WI38 (cell line): ENCODE data around the gene ZCCHC2.

ENCODE experiments used
- H3K4me3 ChIP-seq: 2 replicates; pipeline ENCODE4 v1.5.1; 2011; ENCODE audit warnings: low read depth, mild to moderate bottlenecking, control low read depth, low read length
- CTCF ChIP-seq: IDR thresholded peaks from 2 replicates; pipeline ENCODE4 v1.5.1; 2012; ENCODE audit warnings: low read depth, mild to moderate bottlenecking, control low read depth, low read length

ZCCHC2 gene

GRCh38 chr18:62521593-62521992 is 1.2 kb upstream of the ZCCHC2 start:
- peak overlapping the region; percentile 78 for H3K4me3 ChIP-seq
- no peak for TF ChIP-seq CTCF

GRCh38 chr18:62522178-62522503 is 684 bp upstream of the ZCCHC2 start:
- peak overlapping the region; percentile 78 for H3K4me3 ChIP-seq
- no peak for TF ChIP-seq CTCF

GRCh38 chr18:62523255-62523588 is 397 bp downstream of the ZCCHC2 start:
- TF ChIP-seq CTCF = no peak
- peak overlapping the region; percentile 78 for H3K4me3 ChIP-seq

- H3K4me3 ChIP-seq = peak overlapping the region; percentile 78
- no peak for TF ChIP-seq CTCF
These were observed 1.0 kb downstream of the ZCCHC2 start for GRCh38 chr18:62523631-62524439.

GRCh38 chr18:62524440-62525200 is 1.8 kb downstream of the ZCCHC2 start:
- no peak for TF ChIP-seq CTCF
- peak overlapping the region; percentile 78 for H3K4me3 ChIP-seq

- peak overlapping the region; percentile 78; the same call in 1 of the 2 replicates for H3K4me3 ChIP-seq
- TF ChIP-seq CTCF = no peak
These were observed 2.8 kb downstream of the ZCCHC2 start for GRCh38 chr18:62525608-62526007.

- H3K4me3 ChIP-seq = peak overlapping the region; percentile 72
- no peak for TF ChIP-seq CTCF
These were observed 3.5 kb downstream of the ZCCHC2 start for GRCh38 chr18:62526098-62527025.
